Nephron progenitor cell (in vitro differentiated cells): ENCODE measurements around the gene PHF10.

Source experiments
- DNase-seq: peaks from one replicate; pipeline ENCODE4 v3.0.0; 2021
- H3K27ac Mint-ChIP-seq: 2 replicates; pipeline ENCODE4 v1.8.0; 2021; ENCODE audit warnings: mild to moderate bottlenecking, moderate library complexity, mixed read lengths
- H3K27me3 Mint-ChIP-seq: 2 replicates; pipeline ENCODE4 v1.8.0; 2021; ENCODE audit warnings: mild to moderate bottlenecking, low read depth, mixed read lengths; ENCODE audit not compliant: poor library complexity
- H3K36me3 Mint-ChIP-seq: 2 replicates; pipeline ENCODE4 v1.8.0; 2021; ENCODE audit warnings: low read depth, mixed read lengths
- H3K4me1 Mint-ChIP-seq: 2 replicates; pipeline ENCODE4 v1.8.0; 2021; ENCODE audit warnings: mixed read lengths
- H3K4me3 Mint-ChIP-seq: 2 replicates; pipeline ENCODE4 v1.8.0; 2021; ENCODE audit warnings: mild to moderate bottlenecking, moderate library complexity, mixed read lengths
- H3K9me3 Mint-ChIP-seq: 2 replicates; pipeline ENCODE4 v1.8.0; 2021; ENCODE audit warnings: mild to moderate bottlenecking, moderate library complexity, mixed read lengths
- CTCF ChIP-seq: fragments of 200-600 bp; sonication (generic); IDR thresholded peaks from 2 replicates; pipeline ENCODE4 v1.5.0; 2021; ENCODE audit warnings: antibody characterized with exemption

Gene PHF10

GRCh38 chr6:169692516-169692915 is 31.8 kb downstream of the PHF10 start:
- DNase-seq, result no peak
- Mint-ChIP-seq H3K27me3 (no peaks in the 10 kb centered on the region), H3K27ac (no peak overlapping the region), H3K36me3 (peaks cover 97% of the 10 kb centered on the region), H3K4me3 (no peak overlapping the region), H3K4me1 (peaks cover 7% of the 10 kb centered on the region), H3K9me3 (peaks cover 88% of the 10 kb centered on the region)
- no peak for TF ChIP-seq CTCF

GRCh38 chr6:169691260-169691659 is 33.0 kb downstream of the PHF10 start:
- peaks cover 7% of the 10 kb centered on the region for H3K4me1 Mint-ChIP-seq
- H3K36me3 Mint-ChIP-seq, result peaks cover 97% of the 10 kb centered on the region
- DNase-seq, result no peak
- peaks cover 4% of the 10 kb centered on the region for H3K27me3 Mint-ChIP-seq
- peaks cover 88% of the 10 kb centered on the region for H3K9me3 Mint-ChIP-seq
- H3K27ac Mint-ChIP-seq, result no peak overlapping the region
- TF ChIP-seq CTCF, result no peak
- no peak overlapping the region for H3K4me3 Mint-ChIP-seq

GRCh38 chr6:169689287-169689686 is 35.0 kb downstream of the PHF10 start:
- DNase-seq, result no peak
- no peak for TF ChIP-seq CTCF
- Mint-ChIP-seq H3K36me3 (peaks cover 95% of the 10 kb centered on the region), H3K9me3 (peaks cover 84% of the 10 kb centered on the region), H3K4me3 (no peak overlapping the region), H3K27me3 (peaks cover 10% of the 10 kb centered on the region), H3K27ac (no peak overlapping the region), H3K4me1 (peaks cover 7% of the 10 kb centered on the region)

- Mint-ChIP-seq H3K9me3 (peaks cover 71% of the 10 kb centered on the region), H3K27me3 (peaks cover 10% of the 10 kb centered on the region), H3K36me3 (peaks cover 95% of the 10 kb centered on the region), H3K4me1 (no peaks in the 10 kb centered on the region), H3K4me3 (no peak overlapping the region), H3K27ac (no peak overlapping the region)
- no peak for DNase-seq
- no peak for TF ChIP-seq CTCF
Measured at GRCh38 chr6:169685860-169686259, 38.4 kb downstream of the PHF10 start.

GRCh38 chr6:169684056-169684455 is 40.2 kb downstream of the PHF10 start:
- peaks cover 2% of the 10 kb centered on the region for H3K4me1 Mint-ChIP-seq
- no peak for TF ChIP-seq CTCF
- DNase-seq, result no peak
- no peak overlapping the region for H3K27ac Mint-ChIP-seq
- H3K9me3 Mint-ChIP-seq, result peaks cover 67% of the 10 kb centered on the region
- peaks cover 10% of the 10 kb centered on the region for H3K27me3 Mint-ChIP-seq
- H3K36me3 Mint-ChIP-seq, result peaks cover 97% of the 10 kb centered on the region
- no peak overlapping the region for H3K4me3 Mint-ChIP-seq

GRCh38 chr6:169678342-169678741 is 46.0 kb downstream of the PHF10 start:
- peaks cover 6% of the 10 kb centered on the region for H3K4me1 Mint-ChIP-seq
- H3K27me3 Mint-ChIP-seq, result no peaks in the 10 kb centered on the region
- H3K27ac Mint-ChIP-seq, result no peak overlapping the region
- H3K9me3 Mint-ChIP-seq, result peaks cover 24% of the 10 kb centered on the region
- no peak for DNase-seq
- TF ChIP-seq CTCF, result no peak
- peaks cover 92% of the 10 kb centered on the region for H3K36me3 Mint-ChIP-seq
- no peak overlapping the region for H3K4me3 Mint-ChIP-seq
